Stimulated activated CD8-positive, alpha-beta memory T cell treated with anti-CD3 and anti-CD28 coated beads, Interleukin-4, amount 100 ng/mL, for 4 hours (primary cell): ENCODE measurements around the gene B4GALT2.

ENCODE experiments used
- DNase-seq, 2 donors: peaks; one replicate each; pipeline ENCODE4 v3.0.0-alpha.2; 2020; ENCODE audit warnings: low read depth in 2 of 2, low spot score in 1 of 2

The B4GALT2 gene

DNA sequence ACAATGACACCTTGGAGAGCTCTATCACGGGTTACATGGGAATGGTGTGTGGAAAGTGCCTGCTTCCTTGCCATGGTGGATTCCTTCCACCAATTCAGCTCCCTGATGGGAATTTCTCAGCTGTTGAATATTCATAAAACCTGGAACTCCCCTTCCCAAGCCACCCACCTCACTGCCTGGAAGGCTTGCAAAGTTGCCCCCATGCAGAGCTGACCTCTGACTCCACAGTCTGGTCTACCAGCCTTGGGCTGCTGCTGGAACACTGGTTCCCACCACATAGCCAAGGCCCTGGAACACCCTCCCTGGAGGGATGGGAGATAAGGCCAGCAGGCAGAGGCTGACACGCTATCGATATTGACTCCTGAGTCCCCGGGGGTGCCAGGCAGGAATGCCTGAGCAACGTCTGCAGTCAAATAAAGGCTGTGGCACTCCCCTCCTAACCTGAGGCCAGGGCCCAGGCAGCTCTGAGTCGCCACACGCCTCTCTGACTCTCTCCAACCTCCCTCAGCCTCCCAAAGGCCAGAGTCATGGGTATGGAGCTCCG is 21.2 kb downstream of the B4GALT2 start:
- DNase-seq, result no peak

DNA sequence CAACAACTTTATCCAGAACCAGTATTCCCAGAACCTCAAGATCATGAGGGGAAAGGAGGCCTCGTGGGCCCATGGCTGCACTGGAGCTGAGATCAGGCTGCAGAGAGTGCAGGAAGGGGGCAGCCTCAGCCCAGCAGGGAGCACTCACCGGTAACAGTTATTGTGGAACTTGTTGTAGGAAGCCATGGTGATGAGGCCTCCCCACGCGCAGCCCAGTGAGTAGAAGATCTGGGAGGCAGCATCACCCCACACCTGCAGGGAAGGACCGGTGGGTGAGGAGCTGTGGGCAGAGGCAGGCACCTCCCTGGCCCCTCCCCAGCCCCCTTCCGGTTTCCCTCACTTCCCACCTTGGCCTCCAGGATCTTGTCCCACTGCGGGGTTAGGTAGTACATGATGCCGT is 23.2 kb downstream of the B4GALT2 start:
- no peak for DNase-seq

DNA sequence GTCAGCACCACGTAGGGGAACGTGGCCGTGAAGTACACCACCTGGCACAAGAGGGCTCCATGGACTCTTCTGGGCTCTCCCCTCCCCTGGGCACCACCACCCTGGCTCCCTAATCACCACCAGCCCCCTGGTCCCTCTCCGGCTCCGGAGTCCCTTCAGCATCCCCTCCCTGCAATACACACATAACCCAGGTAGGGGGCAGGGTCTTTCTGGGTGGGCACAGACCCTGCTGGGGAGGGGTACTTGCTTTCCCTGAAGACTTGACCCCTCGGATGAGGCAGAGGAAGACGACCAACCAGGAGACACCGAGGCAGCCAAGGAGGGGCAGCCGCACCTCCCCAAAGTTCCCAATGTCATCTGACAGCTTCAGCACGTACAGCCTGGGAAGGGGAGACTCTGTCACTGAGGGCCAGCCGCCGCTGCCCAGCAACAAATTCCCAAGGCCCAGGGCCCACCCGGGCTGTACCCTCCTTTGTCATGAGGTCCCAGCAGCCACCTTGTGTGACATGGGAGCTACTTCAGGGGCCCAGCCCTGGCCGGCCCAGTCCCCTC is 23.7 kb downstream of the B4GALT2 start:
- no peak for DNase-seq

DNA sequence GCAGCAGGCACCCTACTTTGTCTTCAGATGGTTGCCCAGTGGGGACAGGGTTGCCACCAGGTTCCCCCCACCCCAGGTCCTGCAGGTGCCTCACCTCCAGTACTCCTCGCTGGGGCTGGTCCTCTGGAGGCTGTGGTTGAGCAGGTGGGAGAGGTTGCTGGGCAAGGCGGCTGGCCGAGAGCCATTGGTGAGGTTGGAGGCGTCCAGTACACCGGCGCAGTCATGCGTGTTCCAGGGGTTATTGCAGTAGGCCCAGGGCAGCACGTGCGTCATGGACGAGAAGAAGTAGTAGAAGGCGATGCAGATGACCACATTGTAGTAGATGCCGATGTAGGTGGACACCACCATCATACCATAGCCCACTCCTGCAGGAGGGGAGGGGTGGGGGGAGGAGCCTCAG is 29.2 kb downstream of the B4GALT2 start:
- DNase-seq, result no peak

DNA sequence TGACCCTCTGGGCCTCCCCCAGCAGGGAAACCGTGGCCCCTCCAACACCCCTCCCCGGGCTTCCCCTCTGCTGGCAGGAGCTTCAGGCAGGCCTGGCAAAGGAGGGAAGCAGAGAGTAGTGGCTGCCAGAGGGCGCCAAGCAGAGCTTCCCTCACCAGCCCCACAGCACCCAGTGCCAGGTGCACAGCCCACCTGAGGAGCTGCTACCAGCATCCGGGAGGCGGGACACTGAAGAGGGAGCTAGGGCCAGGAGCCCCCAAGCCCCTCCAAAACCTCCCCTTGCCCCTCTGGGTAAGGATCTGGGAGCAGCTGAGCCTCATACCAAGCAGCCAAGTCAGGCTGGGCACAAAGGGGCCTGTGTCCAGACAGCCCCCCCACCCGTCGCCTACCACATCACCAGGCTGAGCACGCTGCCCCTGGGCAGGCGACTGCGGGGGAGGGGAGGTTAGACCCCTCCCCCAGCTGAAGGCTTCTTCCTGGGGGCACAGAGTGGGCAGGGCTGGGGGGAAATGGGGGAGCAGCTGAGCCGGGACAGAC is 32.0 kb downstream of the B4GALT2 start:
- no peak for DNase-seq

DNA sequence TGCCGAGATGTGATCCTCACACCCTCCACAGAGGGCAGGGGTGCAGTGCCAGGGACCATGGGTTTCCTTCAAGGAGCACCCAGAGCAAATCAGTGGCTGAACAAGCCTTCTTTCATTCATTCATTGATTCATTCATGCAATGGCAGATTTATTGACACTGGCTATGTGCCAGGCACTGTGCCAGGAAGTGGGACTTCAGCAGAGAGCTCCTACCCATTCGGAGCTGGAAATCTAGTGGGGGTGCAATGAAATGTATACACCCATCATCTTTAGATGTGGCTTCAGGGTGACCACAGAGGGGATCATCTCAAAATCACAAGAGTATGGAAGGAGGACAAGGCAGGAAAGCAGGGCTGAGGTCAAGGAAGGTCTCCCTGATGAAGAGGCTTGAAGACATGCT is 33.4 kb downstream of the B4GALT2 start:
- no peak for DNase-seq

DNA sequence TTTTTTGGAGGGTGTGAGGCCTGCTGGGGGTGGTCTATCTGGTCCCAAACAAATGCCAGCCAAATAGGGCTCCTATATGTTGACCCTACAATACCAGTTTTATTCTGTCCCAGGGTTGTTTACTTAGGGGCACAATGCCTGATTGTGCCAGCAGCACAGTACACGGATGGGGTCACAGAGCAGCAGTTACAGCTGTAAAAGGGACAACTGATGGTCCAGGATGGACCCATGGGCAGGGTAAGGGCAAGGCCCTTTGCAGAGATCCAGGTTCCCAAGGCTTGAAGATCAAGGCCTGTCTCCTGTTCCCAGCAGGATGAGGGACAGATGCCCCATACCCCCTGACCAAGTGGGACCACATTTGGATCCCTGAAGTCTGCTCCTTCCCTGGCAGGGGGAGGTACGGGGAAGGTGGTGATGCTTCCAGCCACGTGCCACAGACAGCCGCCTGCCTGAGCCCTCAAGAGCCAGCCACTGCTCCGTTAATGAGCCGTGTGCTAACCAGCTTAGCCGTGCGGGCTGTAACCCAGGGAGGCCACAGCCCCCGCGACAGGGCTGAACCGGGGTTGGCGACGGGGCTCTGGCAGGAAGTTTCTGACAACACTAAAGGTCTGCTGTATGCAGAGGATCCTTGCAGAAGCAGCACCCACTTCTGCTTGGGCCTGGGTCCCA is 34.1 kb downstream of the B4GALT2 start:
- no peak for DNase-seq

DNA sequence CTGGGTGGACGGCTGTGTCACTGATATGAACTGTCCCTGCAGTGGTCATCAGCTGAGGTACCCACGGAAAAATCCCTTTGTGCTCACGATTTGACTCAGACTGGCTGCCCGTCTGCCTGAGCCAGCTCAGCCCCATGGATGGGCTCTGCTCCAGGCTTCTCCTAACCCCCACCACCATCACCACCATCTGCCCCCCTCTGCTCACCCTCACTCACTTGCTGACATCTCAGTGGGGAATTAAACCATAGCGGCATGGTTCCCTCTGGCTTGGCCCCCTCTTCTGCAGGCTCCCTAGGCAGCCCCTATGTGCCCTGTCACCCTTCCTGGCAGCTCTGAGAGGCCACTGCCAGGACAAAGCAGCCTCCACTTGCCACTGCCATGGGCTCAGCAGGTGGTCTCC is 34.9 kb downstream of the B4GALT2 start:
- no peak for DNase-seq

DNA sequence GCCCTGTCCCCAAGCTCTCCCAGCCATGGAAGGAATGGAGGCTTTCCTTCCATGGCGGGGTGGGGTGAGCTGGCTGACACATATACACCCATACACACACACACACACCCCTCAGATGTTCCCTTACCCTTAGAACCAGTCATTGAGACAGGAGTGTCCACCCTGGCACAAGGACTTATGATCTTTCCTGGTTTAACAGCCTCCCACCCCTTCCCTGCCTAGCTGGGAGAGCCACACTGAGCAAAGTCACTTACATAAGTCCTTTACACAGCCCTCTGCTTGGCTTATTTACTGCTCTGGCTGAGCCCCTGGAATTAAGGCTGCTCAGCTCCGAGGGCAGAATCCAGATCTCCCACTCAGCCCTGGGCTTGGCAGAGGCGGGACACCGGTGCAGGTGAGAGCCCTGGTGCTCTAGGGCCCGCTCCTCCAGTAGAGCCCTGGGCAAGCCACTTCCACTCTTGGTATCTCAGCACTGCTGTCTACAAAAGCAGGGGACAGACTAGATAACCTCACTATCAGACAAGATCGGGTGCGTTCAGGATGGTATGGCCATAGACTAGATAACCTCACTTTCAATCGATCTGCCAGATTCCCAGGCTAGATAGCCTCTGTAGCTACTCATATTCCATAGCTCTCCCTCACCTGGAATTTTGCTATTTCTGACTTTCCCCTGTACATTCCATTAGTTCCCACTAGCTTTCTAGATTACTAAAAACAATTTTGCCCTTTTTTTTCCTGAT is 35.5 kb downstream of the B4GALT2 start:
- DNase-seq, result no peak

DNA sequence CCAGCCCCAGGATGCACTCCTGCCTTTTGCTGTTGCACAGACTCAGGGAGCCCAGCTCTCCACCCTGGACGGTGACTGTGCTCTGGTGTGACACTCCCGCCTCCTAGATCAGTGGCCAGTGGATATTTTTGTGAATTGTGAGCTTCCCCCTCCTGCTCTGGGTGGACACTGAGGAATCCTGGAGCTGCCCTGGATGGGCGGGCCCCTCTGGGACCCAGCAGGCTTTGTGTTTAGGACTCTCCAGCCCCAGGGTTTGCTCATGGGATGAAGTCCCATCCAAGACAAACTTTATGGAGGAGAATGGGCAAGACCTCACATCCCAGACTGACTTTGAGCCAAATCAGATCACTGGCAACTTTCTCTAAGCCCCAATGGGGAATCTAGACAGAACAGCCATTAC is 36.2 kb downstream of the B4GALT2 start:
- no peak for DNase-seq

DNA sequence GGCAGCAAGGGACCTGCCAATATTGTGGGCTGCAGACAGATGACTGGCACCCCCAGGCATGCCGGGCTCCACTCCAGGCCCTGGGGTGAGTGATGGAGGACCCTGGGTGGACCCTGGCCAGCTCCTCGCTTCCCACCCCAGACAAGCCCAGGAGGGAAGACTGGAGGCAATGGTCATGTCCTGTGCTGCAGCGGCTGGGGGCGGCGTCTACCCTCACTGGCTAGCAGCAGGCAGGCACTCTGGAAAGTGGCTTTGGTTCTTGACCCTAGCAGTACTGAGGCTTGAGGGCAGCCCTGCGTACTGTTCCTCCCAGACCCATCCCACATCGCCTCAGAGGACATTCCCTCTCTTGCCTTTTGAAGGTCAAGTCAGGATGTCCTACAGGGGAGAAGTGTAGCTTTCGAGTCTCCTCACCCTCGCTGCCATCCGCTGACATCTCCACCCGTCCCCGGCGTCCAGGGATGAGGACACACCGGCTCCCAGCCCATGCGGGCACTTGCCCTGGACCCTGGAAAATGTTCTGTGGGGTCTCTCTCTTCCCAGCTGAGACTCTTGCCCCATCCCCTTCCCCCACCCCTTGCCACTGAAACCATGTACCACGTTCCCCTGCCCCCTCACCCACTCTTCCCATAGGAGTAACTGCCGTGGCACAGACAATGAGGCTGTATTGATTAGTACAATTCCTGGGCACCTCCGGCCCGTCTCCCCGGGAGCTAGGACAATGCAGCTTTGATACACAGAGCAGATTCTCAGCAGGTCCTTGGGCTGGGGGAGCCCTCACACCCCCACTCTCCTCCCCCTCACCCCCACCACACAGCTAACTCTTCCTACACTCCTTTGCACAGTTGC is 37.3 kb downstream of the B4GALT2 start:
- no peak for DNase-seq

DNA sequence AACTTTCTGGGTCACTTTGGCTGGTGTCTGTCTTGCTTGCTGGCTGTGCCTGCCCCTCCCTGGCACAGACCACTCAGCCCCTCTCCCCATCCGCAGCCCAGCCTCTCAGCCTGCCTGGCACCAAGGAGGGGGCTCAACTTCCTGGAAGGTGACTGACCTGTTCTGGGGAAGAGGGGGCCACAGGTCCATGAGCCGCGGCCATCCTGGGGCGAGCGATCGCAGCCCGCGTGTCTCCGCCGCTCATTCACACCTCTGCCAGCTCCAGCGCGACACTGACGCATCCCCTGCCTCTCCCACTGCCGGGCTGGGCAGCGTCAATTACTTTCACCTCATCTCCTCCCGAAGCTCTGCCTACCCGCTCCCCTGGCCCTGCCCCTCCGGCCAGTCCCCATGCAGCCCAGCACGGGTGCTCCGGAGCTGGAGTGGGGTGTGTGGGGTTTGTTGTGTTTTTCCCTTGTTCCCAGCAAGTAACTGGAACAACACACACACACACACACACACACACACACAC is 37.9 kb downstream of the B4GALT2 start:
- DNase-seq, result no peak

DNA sequence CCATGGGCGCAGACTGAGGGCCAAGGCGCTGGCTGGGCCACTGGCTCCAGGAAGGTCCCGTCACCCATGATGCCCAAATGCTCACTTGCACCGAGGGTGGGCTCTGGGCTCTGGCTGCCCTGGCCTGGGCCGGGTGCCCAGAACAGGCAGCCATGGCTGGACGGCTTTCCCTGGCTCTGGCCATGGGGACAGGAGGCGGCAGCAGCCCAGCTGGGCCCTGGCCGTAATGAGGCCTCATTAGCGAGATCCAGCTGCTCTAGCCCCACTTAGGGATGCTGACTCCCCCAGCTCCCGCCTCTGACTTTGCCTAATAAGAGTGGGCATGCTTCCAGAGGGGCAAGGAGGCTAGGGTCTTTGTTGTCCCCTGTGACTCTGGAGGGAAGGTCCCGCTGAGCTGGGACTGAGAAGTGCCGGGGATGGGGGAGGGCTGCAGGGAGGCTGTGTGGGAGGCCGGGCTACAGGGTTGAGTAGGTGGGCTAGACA is 40.5 kb downstream of the B4GALT2 start:
- DNase-seq, result no peak

DNA sequence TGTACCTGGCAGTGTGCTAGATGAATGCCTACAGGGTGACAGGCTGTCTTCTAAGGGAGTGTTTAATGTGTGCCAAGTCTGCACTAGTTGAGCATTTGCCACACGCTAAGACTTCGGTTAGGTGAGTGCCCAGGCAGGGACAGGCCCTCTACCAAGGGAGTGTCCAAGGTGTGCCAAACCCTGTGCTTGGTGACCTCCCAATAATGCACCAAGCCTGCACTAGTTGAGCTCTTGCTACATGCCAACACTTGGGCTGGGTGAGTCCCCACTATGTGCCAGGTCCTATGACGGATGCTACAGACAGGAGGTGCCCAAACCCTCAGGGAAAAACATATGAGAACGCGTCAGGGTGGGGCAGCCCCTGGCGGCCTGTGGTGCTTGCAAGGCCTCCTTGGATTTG is 41.5 kb downstream of the B4GALT2 start:
- DNase-seq, result no peak

DNA sequence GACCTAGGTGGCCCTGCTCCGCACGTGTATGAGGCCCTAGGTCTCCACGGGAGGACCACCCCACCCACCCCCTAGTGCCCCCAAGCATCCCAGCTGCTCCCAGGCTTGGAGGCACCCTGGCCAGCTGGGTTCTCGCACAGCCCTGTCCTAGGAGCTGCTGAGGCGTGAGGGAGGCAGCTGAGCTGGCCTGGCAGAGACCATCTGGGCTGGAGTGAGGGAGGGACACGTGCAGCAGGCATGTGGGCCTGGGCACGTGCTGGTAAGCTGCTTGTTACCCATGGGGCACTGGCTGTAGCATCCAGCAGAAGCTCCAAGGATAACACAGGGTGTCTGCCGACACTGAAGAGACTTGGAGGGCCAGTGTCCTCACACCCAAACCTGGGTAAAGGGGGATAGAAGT is 42.1 kb downstream of the B4GALT2 start:
- DNase-seq, result no peak

DNA sequence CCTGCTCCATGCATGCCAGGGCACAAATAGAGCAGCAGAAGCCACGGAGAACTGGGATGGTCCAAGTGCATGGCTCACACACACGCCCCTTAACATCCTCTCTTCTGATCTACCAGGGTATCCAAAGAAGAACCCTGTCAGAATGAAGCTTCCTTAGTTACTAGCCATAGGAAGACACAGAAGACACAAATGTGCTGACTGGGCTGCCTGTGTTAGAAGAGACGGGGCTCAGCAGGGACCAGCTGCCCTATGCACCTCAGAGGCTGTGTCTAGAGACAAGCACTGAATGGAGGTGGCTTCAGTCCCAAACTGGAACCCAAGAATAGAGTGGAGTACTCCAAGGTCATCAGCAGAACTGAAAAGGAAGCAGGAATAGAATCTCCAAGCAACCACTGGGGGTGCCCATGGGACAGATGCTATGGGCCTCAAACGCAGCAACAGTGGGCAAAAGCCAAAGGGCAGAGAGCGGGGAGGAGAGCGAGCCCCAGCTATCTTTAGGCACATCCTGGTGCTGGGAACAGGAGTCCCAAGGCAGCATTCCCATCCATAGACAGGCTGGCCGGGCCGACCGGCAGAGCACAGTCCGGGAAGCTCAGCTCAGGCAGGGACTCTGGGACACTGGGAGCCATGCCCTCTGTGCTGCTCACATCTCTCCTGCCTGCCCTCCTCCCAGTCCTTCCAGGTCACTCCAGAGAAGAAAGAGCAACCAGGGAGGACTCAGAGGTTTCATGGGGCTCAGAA is 42.7 kb downstream of the B4GALT2 start:
- no peak for DNase-seq

DNA sequence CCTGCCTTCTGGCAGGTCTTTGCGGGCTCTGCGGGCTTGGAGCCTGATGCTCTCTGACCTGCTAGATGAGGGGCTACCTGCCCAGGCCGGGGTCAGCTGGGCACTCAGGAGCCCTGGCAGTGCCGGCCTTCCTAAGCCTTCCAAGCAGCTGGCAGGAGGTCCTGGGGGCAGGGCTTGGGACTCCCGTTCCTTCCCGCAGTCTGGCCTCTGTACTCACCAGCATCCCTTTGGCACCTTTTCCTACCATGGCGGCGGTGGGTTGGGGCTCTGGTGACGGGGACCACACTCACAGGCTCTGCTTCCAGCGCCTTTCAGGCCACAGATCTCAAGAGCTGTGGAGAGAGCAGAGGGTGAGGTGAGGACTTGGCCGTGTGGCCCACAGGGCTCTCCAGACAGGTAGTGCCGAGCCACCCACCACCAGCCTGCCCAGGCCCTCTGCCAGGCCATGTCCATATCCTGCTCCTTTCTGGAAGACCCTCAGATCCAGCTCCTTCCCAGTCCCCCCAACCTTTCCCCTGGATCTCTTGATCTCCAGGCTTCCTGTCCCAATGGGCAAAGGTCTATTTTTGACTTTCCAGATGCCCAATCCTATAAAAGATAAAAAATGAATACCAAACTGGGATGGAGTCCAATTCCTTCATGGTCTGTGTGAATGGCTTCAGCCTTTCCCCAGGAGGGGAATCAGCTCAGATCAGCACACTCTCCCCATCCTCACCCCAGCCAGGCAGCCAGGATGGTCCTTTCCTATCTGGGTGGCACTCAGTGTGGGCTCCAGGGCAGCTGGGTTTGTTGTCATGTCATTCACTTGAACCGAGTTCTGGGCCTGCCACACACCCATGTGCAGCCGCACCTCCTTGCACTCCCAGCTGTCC is 45.3 kb downstream of the B4GALT2 start:
- DNase-seq, result no peak

DNA sequence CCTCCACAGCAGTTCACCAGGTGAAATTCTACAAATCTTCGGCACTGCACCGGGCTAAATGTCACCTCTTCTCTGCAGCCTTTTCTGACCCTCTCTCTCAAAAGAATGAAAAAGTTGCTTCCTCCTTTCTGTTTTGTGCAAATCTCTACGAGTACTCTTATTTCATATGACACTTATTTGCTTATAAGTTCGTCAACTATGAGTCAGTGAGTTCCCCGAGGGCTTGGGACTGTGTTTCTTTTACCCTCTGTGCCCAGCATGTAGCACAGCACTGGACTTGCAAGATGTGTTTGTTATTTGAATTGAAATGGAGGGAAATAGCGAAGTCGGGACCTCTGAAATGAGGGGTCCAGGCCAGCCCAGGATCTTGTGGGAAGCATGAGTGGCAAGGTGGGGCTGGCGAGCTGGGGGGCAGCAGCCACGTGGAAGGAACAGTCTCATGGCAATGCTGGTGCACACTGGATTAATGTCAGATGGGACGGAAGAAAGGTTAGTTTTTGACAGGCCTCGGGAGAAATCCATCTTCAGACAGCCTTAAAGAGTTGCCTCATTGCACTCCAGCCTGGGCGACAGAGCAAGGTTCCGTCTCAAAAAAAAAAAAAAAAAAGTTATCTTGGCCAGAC is 46.0 kb downstream of the B4GALT2 start:
- DNase-seq, result no peak

DNA sequence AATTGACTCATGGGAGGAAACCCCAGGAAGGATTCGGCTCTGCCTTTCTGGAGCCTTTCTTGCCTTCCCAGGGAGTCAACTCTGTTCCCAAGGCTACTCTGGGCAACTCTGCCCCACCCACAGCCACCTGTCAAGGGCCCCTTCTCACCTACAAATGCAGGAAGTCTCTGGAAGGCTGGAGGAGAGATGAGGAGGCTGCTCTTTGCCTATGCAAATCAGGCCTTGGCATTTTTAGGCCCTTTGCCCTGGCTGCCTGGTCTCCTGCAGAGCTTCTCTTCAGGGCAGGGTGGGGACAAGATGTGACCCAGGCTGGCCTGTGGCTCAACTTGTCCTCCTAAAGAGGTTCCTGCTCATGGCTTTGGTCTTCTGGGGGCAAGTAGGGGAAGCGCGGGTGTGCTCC is 46.8 kb downstream of the B4GALT2 start:
- no peak for DNase-seq
